ENCODE results near the gene NKD2. TPM values are rescaled to one million over a fixed set of nuclear protein-coding genes. Genes with fewer than 3 reads are reported as not detected.

The NKD2 gene
- total and polyA plus RNA-seq, 9 donors, result 1.5 to 5.3 (median 2.3) TPM

DNA sequence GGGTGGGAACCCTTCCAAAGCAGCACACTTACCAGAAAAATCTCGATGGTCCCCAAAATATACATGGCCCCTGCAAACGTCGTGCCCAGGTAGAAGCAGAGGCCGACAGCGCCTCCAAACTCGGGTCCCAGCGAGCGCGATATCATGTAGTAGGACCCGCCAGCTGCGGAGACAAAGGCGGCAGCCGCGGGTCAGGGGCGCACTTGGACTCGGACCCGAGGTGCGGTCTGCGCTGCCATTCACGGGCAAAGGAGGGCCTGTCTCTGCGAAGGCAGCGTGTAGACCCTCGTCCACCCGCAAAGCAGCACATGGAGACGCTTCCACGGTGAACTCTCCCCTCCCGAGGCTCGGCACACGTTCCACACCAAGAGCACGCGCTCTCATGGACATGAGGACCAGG lies 78.3 kb downstream of the NKD2 start:
- no peak for DNase-seq
- Histone ChIP-seq H3K36me3 (ENCODE audit: control insufficient read depth, insufficient read depth, low read length) (peaks cover 44% of the 10 kb centered on the region), H3K4me3 (ENCODE audit: low read length) (no peak overlapping the region), H3K4me1 (ENCODE audit: control insufficient read depth, insufficient read depth, low read length) (peaks cover 29% of the 10 kb centered on the region), H3K9me3 (replicated peaks; ENCODE audit: control insufficient read depth, low read depth, low read length) (no peaks in the 10 kb centered on the region), H3K27me3 (ENCODE audit: control insufficient read depth, insufficient read depth, low read length) (peaks cover under 1% of the 10 kb centered on the region), H3K27ac (ENCODE audit: low read length) (no peak overlapping the region)
- 97% methylated on average over 20 of the region's 31 CpGs for WGBS (ENCODE audit: insufficient coverage)

DNA sequence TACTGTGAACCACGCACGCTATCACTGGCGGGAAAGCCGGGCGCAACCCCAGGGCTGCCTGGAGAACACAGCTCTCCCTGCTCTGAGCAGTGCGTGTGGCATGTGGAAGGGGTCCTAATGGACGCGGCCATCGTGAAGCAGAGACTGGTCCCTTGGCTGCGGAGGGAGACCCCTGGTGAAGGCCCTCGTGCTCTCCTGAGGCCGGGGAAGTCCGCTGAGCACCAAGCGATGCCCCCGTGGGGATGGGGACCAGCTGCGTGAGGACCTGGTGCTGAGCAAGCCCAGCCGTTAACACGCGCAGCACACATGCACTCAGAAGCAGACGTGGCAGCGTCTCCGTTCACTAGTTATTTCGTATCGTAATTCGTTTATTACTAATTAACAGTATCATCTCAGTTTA lies 78.8 kb downstream of the NKD2 start:
- WGBS (ENCODE audit: insufficient coverage), result 92% methylated on average over 15 of the region's 25 CpGs
- DNase-seq, result no peak
- peaks cover 44% of the 10 kb centered on the region for H3K36me3 ChIP-seq (ENCODE audit: control insufficient read depth, insufficient read depth, low read length)

DNA sequence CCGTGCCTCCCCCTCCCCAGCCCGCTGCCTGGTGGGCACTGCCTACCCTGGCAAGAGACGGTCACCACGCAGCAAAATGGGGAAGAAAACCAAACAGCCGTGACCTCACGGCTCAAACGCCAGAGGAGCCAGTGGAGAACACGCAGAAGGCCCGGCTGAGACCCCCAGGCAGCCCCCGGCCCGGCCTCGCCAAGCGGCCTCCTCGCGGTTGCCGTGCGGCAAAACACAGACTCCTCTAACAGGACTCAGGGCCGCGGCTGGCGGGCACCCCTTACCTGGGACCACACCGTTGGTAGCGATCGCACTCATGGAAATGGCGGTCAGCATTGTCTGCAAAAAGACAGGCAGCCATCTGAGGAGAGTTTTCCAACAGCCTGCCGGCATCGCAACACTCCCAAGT lies 79.4 kb downstream of the NKD2 start:
- Histone ChIP-seq H3K4me1 (ENCODE audit: control insufficient read depth, insufficient read depth, low read length) (peaks cover 35% of the 10 kb centered on the region), H3K9me3 (replicated peaks; ENCODE audit: control insufficient read depth, low read depth, low read length) (no peaks in the 10 kb centered on the region), H3K4me3 (ENCODE audit: low read length) (no peak overlapping the region), H3K27me3 (ENCODE audit: control insufficient read depth, insufficient read depth, low read length) (peaks cover 3% of the 10 kb centered on the region), H3K36me3 (ENCODE audit: control insufficient read depth, insufficient read depth, low read length) (peaks cover 48% of the 10 kb centered on the region), H3K27ac (ENCODE audit: low read length) (no peak overlapping the region)
- no peak for DNase-seq
- WGBS (ENCODE audit: insufficient coverage), result 96% methylated on average over 24 of the region's 26 CpGs

More for the DNA sequence above, 78.8 kb downstream of the NKD2 start:
- Histone ChIP-seq H3K4me3 (ENCODE audit: low read length) (no peak overlapping the region), H3K27me3 (ENCODE audit: control insufficient read depth, insufficient read depth, low read length) (peaks cover 3% of the 10 kb centered on the region), H3K9me3 (replicated peaks; ENCODE audit: control insufficient read depth, low read depth, low read length) (no peaks in the 10 kb centered on the region), H3K4me1 (ENCODE audit: control insufficient read depth, insufficient read depth, low read length) (peaks cover 34% of the 10 kb centered on the region), H3K27ac (ENCODE audit: low read length) (no peak overlapping the region)

Other genes starting within 250 kb of the NKD2 start
- 3.8 TPM for gene ZDHHC11B, start 224.1 kb upstream of the NKD2 start, total RNA-seq
- gene ZDHHC11B, start 224.1 kb upstream of the NKD2 start, polyA plus RNA-seq (ENCODE audit: insufficient read depth in 1 of 8, insufficient read length in 8 of 8, low replicate concordance in 1 of 8), result 10 to 100 TPM in 5 of 8 donors, 1 to 10 TPM in 3; 4.8 to 51.1 (median 11.4) TPM
- 2.8 TPM for gene ZDHHC11, start 157.8 kb upstream of the NKD2 start, total RNA-seq
- gene ZDHHC11, start 157.8 kb upstream of the NKD2 start, polyA plus RNA-seq (ENCODE audit: insufficient read depth in 1 of 8, insufficient read length in 8 of 8, low replicate concordance in 1 of 8), result 10 to 100 TPM in 5 of 8 donors, 1 to 10 TPM in 3; 3.3 to 24.9 (median 10.6) TPM
- gene BRD9, start 116.0 kb upstream of the NKD2 start, total RNA-seq, result 29.7 TPM
- 10 to 100 TPM; 26.4 to 33.5 (median 30.5) TPM for gene BRD9, start 116.0 kb upstream of the NKD2 start, polyA plus RNA-seq (ENCODE audit: insufficient read depth in 1 of 8, insufficient read length in 8 of 8, low replicate concordance in 1 of 8)
- gene TRIP13, start 115.9 kb upstream of the NKD2 start, total RNA-seq, result 5.7 TPM
- 10 to 100 TPM in 2 of 8 donors, 1 to 10 TPM in 6; 5.9 to 10.8 (median 8.3) TPM for gene TRIP13, start 115.9 kb upstream of the NKD2 start, polyA plus RNA-seq (ENCODE audit: insufficient read depth in 1 of 8, insufficient read length in 8 of 8, low replicate concordance in 1 of 8)
- gene SLC12A7, start 103.3 kb downstream of the NKD2 start, total RNA-seq, result 5.5 TPM
- 10 to 100 TPM in 6 of 8 donors, 1 to 10 TPM in 2; 7.0 to 12.5 (median 10.9) TPM for gene SLC12A7, start 103.3 kb downstream of the NKD2 start, polyA plus RNA-seq (ENCODE audit: insufficient read depth in 1 of 8, insufficient read length in 8 of 8, low replicate concordance in 1 of 8)
- gene SLC6A19, start 192.8 kb downstream of the NKD2 start, total RNA-seq, result not detected
- 1 to 10 TPM in 2 of 8 donors, under 1 TPM in 3, not detected in 3; 0.03 to 9.9 (median 0.11) TPM for gene SLC6A19, start 192.8 kb downstream of the NKD2 start, polyA plus RNA-seq (ENCODE audit: insufficient read depth in 1 of 8, insufficient read length in 8 of 8, low replicate concordance in 1 of 8)
- not detected for gene SLC6A18, start 216.6 kb downstream of the NKD2 start, total RNA-seq
- gene SLC6A18, start 216.6 kb downstream of the NKD2 start, polyA plus RNA-seq (ENCODE audit: insufficient read depth in 1 of 8, insufficient read length in 8 of 8, low replicate concordance in 1 of 8), result not detected

Measured in muscle of leg (tissue), 11 donors.